ENCODE data around the gene HRH1.
"Not testable (repeated sequence)": the region's sequence is repeated elsewhere in the genome, so short reads cannot be mapped to it uniquely, and the experiment has no call there.

HRH1 gene

GRCh38 chr3:11156026-11156410 lies 1.7 kb downstream of the HRH1 start:
- DNase-seq (ENCODE audit: insufficient read length, low spot score): no peak
- FAIRE-seq: no peak
- TF ChIP-seq, protein P1, sequence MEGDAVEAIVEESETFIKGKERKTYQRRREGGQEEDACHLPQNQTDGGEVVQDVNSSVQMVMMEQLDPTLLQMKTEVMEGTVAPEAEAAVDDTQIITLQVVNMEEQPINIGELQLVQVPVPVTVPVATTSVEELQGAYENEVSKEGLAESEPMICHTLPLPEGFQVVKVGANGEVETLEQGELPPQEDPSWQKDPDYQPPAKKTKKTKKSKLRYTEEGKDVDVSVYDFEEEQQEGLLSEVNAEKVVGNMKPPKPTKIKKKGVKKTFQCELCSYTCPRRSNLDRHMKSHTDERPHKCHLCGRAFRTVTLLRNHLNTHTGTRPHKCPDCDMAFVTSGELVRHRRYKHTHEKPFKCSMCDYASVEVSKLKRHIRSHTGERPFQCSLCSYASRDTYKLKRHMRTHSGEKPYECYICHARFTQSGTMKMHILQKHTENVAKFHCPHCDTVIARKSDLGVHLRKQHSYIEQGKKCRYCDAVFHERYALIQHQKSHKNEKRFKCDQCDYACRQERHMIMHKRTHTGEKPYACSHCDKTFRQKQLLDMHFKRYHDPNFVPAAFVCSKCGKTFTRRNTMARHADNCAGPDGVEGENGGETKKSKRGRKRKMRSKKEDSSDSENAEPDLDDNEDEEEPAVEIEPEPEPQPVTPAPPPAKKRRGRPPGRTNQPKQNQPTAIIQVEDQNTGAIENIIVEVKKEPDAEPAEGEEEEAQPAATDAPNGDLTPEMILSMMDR (IDR thresholded peaks at IDR 0.05; ENCODE audit: insufficient read depth, missing control alignments): no peak

- TF ChIP-seq, protein P1 (IDR thresholded peaks at IDR 0.05; ENCODE audit: insufficient read depth, missing control alignments): no peak
- FAIRE-seq (no peak), DNase-seq (ENCODE audit: insufficient read length, low spot score) (no peak)
These were observed 3.1 kb downstream of the HRH1 start for GRCh38 chr3:11157421-11157820.

DNA sequence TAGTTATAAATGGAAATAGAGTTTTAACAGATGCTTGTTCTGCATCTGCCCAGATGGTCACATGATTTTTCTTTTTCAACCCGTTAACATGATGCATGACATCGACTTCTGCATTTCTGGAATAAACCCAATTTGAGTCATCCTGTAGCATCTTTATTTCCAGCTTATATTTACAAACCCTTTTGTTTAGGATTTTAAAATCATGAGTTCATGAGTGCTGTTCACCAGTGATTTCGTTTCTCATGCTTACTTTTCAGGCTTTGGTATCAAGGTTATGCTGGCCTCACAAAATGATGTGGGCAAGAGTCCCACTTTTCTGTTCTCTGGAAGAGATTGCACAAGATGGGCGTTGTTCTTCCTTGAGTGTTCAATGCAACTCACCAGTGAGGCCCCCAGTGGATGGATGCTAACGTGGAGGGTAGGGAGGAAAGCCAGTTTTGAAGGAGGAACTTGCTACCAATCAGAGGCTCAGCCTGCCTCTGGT lies 5.2 kb downstream of the HRH1 start:
- FAIRE-seq: no peak
- TF ChIP-seq, protein P1 (IDR thresholded peaks at IDR 0.05; ENCODE audit: insufficient read depth, missing control alignments): no peak
- no peak for DNase-seq (ENCODE audit: insufficient read length, low spot score)

GRCh38 chr3:11161666-11162065 lies 7.4 kb downstream of the HRH1 start:
- no peak for FAIRE-seq
- TF ChIP-seq, protein P1 (IDR thresholded peaks at IDR 0.05; ENCODE audit: insufficient read depth, missing control alignments): no peak
- no peak for DNase-seq (ENCODE audit: insufficient read length, low spot score)

DNA sequence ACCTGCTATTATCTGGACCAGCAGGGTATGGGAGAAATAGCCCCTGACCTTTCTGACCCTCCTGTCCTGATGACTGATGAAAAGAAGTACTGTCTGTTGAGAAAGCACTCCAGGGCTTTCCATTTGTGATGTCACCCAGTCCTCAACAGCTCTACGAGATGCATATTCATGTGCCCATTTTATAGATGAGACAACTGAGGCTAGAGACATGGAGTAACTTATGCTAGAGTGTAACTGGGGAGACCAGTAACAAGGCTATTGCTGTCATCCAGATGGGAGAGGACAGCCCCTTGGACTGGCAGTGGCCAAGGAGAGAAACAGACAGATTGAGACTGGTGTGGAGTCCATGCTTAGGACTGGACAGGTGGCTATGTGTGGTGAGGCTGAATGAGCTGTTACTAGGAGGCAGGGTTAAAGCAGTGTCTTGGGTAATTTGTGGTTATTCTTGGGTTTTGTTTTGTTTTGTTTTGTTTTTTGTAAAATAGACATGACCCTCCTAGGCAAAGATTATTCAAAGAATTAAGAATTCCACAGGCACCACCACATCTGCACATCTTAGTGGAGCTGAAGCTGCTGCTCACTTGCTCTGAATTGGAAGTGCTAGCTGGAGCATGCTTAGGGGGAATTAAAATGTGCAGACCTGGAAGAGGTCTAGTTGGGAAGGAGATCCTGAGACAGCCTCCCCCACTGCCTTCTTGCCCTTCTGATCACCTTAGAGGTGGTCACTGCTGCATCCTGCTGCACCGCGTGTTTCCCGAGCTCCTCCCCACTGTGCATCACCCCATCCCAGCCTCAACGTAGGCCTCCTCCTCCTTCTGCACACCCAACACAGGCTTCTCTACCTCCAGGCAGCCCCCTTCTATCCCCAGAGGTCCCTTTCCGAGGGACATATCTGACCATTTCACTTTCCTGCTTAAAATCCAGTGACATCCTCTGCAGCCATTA lies 8.4 kb downstream of the HRH1 start:
- TF ChIP-seq, protein P1 (IDR thresholded peaks at IDR 0.05; ENCODE audit: insufficient read depth, missing control alignments): no peak
- DNase-seq (ENCODE audit: insufficient read length, low spot score): no peak
- no peak for FAIRE-seq

- DNase-seq (ENCODE audit: insufficient read length, low spot score): no peak
- TF ChIP-seq, protein P1 (IDR thresholded peaks at IDR 0.05; ENCODE audit: insufficient read depth, missing control alignments): no peak
- FAIRE-seq: no peak
These were observed 10.3 kb downstream of the HRH1 start for GRCh38 chr3:11164607-11165006.

DNA sequence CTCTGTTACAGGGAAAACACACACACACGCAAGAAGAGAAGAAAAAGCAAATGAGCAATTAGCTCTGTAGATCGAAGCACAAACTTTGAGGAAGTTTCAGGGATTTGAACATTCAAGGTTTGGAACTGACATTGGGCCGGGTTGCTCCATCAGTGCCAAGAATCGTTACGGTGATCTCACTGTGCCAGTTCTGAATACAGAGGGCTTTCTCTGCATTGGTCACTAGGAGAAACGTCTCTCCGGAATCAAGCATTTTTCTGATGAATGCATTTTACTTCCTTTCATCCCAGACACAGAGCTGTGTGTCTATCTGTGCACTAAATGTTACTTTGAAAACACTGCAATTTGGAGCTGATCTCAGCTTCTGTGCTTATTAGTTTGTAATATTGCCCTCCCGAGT lies 11.2 kb downstream of the HRH1 start:
- FAIRE-seq (no peak), DNase-seq (ENCODE audit: insufficient read length, low spot score) (no peak)
- TF ChIP-seq, protein P1 (IDR thresholded peaks at IDR 0.05; ENCODE audit: insufficient read depth, missing control alignments): no peak

- not testable (repeated sequence) for DNase-seq (ENCODE audit: insufficient read length, low spot score); FAIRE-seq
These were observed 12.6 kb downstream of the HRH1 start for GRCh38 chr3:11166807-11167400.
